HCT116 (cell line): ENCODE data around the gene RAP1GAP2. TPM values are rescaled to one million over a fixed set of nuclear protein-coding genes. Genes with fewer than 3 reads are reported as not detected.

Source experiments
- ATAC-seq: fragments of 200-7000 bp; cut with Tn5 transposase; 2 replicates; pipeline ENCODE4 v1.9.1; 2020; ENCODE audit warnings: mild to moderate bottlenecking, moderate library complexity
- BruUV-seq: library from RNA; stranded (reverse); fragments of 400-500 nt; replicated peaks from 2 replicates; lab custom pipeline; 2021; lab: Mats Ljungman, UMichigan
- CTCF ChIA-PET: fragments of 300-600 bp; sonication (Branson Sonifier 250); formaldehyde crosslinking; loops from one replicate; lab custom pipeline; 2021; ENCODE audit warnings: antibody characterized with exemption; lab: Charles Lee
- POLR2A ChIA-PET: fragments of 300-600, 350-600 bp; sonication (Branson Sonifier 250); formaldehyde crosslinking; loops from one replicate; lab custom pipeline; 2021; ENCODE audit warnings: antibody characterized with exemption; lab: Charles Lee
- RAD21 ChIA-PET, 2 experiments: fragments of 300-600 bp; sonication (Branson Sonifier 250); formaldehyde crosslinking; loops; one replicate each; lab custom pipeline; 2023; ENCODE audit warnings: low total read pairs in 2 of 2; ENCODE audit not compliant: uncharacterized antibody in 2 of 2, unreplicated experiment in 2 of 2, low non-redundant PET in 1 of 2; lab: Charles Lee
- DNase-seq: peaks from one replicate; pipeline ENCODE4 v3.0.0-alpha.2; 2010; ENCODE audit warnings: low read depth, low spot score
- H2AFZ ChIP-seq: fragments of 200-600 bp; shearing (Covaris generic), sonication (generic); 2 replicates; pipeline ENCODE4 v1.6.1; 2017; ENCODE audit warnings: low read depth, mixed run types, mixed read lengths, antibody characterized with exemption, low read length; ENCODE audit not compliant: poor library complexity, severe bottlenecking
- H3K27ac ChIP-seq: 2 replicates; pipeline ENCODE4 v1.5.1; 2012; ENCODE audit warnings: low read depth, low read length
- H3K27me3 ChIP-seq: fragments of 200-600 bp; sonication (generic); 2 replicates; pipeline ENCODE4 v1.6.1; 2016; ENCODE audit warnings: mixed run types, low read length, mixed read lengths; ENCODE audit not compliant: insufficient read depth
- H3K36me3 ChIP-seq, 2 experiments: fragments of 200-500 bp in 1 of 2; fragments of 200-600 bp in 1 of 2; sonication (Bioruptor generic) in 1 of 2; sonication (generic) in 1 of 2; 2 replicates each; pipeline versions ENCODE4 v1.5.1 to v1.6.1; 2014 to 2016; ENCODE audit warnings: low read length in 2 of 2, inconsistent platforms in 1 of 2, mixed read lengths in 1 of 2, mixed run types in 1 of 2; ENCODE audit not compliant: insufficient read depth in 2 of 2, control insufficient read depth in 1 of 2
- H3K4me1 ChIP-seq, 2 experiments: fragments of 200-600 bp in 1 of 2; sonication (generic) in 1 of 2; 2 replicates each; pipeline versions ENCODE4 v1.5.1 to v1.6.1; 2012 to 2017; ENCODE audit warnings: low read length in 2 of 2, inconsistent platforms in 1 of 2, mild to moderate bottlenecking in 1 of 2, mixed read lengths in 1 of 2, mixed run types in 1 of 2, moderate library complexity in 1 of 2; ENCODE audit not compliant: insufficient read depth in 2 of 2, control insufficient read depth in 1 of 2
- H3K4me2 ChIP-seq: fragments of 200-600 bp; sonication (generic); 2 replicates; pipeline ENCODE4 v1.6.1; 2017; ENCODE audit warnings: mixed run types, low read length, mixed read lengths
- H3K4me3 ChIP-seq, 2 experiments: fragments of 200-600 bp in 1 of 2; sonication (generic) in 1 of 2; replicated peaks in 1 of 2; 2 replicates each; pipeline ENCODE4 v1.5.1; 2011 to 2016; ENCODE audit warnings: low read length in 2 of 2, control low read depth in 1 of 2, low read depth in 1 of 2, mild to moderate bottlenecking in 1 of 2, mixed read lengths in 1 of 2, mixed run types in 1 of 2
- H3K79me2 ChIP-seq: fragments of 200-600 bp; sonication (generic); 2 replicates; pipeline ENCODE4 v1.6.1; 2017; ENCODE audit warnings: mild to moderate bottlenecking, mixed run types, low read length, moderate library complexity, mixed read lengths; ENCODE audit not compliant: insufficient read depth
- H3K9ac ChIP-seq: fragments of 200-600 bp; sonication (generic); 2 replicates; pipeline ENCODE4 v1.6.1; 2016; ENCODE audit warnings: low read length, mixed read lengths
- H3K9me2 ChIP-seq: fragments of 200-600 bp; sonication (generic), shearing (Covaris generic); 2 replicates; pipeline ENCODE4 v1.6.1; 2017; ENCODE audit warnings: mixed run types, mild to moderate bottlenecking, moderate library complexity; ENCODE audit not compliant: insufficient read depth
- H3K9me3 ChIP-seq, 2 experiments: fragments of 200-500 bp in 1 of 2; fragments of 200-600 bp in 1 of 2; sonication (Bioruptor generic) in 1 of 2; sonication (generic) in 1 of 2; 2 replicates each; pipeline ENCODE4 v1.6.1; 2014 to 2017; ENCODE audit warnings: low read length in 2 of 2, mixed read lengths in 2 of 2, inconsistent platforms in 1 of 2, low read depth in 1 of 2, mild to moderate bottlenecking in 1 of 2, mixed run types in 1 of 2, moderate library complexity in 1 of 2; ENCODE audit not compliant: control insufficient read depth in 1 of 2, insufficient read depth in 1 of 2
- H4K20me1 ChIP-seq: fragments of 200-600 bp; sonication (generic), shearing (Covaris generic); 2 replicates; pipeline ENCODE4 v1.6.1; 2017; ENCODE audit warnings: mixed run types, mild to moderate bottlenecking, moderate library complexity; ENCODE audit not compliant: insufficient read depth
- ATF3 ChIP-seq: IDR thresholded peaks from 2 replicates; pipeline ENCODE4 v1.6.1; 2012
- CBX3 ChIP-seq: IDR thresholded peaks from 2 replicates; pipeline ENCODE4 v1.6.1; 2012; ENCODE audit warnings: low read depth
- CEBPB ChIP-seq: IDR thresholded peaks from 2 replicates; pipeline ENCODE4 v1.6.1; 2012; ENCODE audit warnings: low read depth
- EGR1 ChIP-seq: IDR thresholded peaks from 2 replicates; pipeline ENCODE4 v1.6.1; 2012; ENCODE audit warnings: low read depth
- ELF1 ChIP-seq: IDR thresholded peaks from 2 replicates; pipeline ENCODE4 v1.6.1; 2012; ENCODE audit warnings: low read depth, borderline replicate concordance
- EZH2 ChIP-seq: fragments of 200-600 bp; sonication (generic); IDR thresholded peaks from 2 replicates; pipeline ENCODE4 v1.6.1; 2017; ENCODE audit warnings: antibody characterized with exemption, mixed run types
- EZH2phosphoT487 ChIP-seq: fragments of 200-600 bp; IDR thresholded peaks from 2 replicates; pipeline ENCODE4 v1.6.1; 2018; ENCODE audit warnings: antibody characterized with exemption, borderline replicate concordance
- FOSL1 ChIP-seq: IDR thresholded peaks from 2 replicates; pipeline ENCODE4 v1.6.1; 2012; ENCODE audit warnings: low read depth
- JUND ChIP-seq: IDR thresholded peaks from 2 replicates; pipeline ENCODE4 v1.6.1; 2012
- POLR2A ChIP-seq: IDR thresholded peaks from 2 replicates; pipeline ENCODE4 v1.7.0; 2011; ENCODE audit warnings: borderline replicate concordance; ENCODE audit not compliant: insufficient read depth, insufficient read length; ENCODE audit errors: extremely low read depth
- POLR2AphosphoS5 ChIP-seq: IDR thresholded peaks from 2 replicates; pipeline ENCODE4 v1.6.1; 2011; ENCODE audit warnings: mild to moderate bottlenecking, low read depth, low read length, moderate library complexity
- RAD21 ChIP-seq: IDR thresholded peaks from 2 replicates; pipeline ENCODE4 v1.6.1; 2012; ENCODE audit warnings: low read depth, mild to moderate bottlenecking
- SP1 ChIP-seq: IDR thresholded peaks from 2 replicates; pipeline ENCODE4 v1.6.1; 2012; ENCODE audit warnings: low read depth
- SRF ChIP-seq: IDR thresholded peaks from 2 replicates; pipeline ENCODE4 v1.6.1; 2012; ENCODE audit warnings: low read depth
- TCF7L2 ChIP-seq: IDR thresholded peaks from 2 replicates; pipeline ENCODE4 v1.7.0; 2011; ENCODE audit warnings: borderline replicate concordance, inconsistent platforms; ENCODE audit not compliant: insufficient read depth, insufficient read length; ENCODE audit errors: extremely low read depth
- YY1 ChIP-seq: IDR thresholded peaks from 2 replicates; pipeline ENCODE4 v1.6.1; 2011; ENCODE audit warnings: low read length, low read depth, moderate library complexity, mild to moderate bottlenecking; ENCODE audit not compliant: insufficient replicate concordance; ENCODE audit errors: extremely low read depth
- ZBTB33 ChIP-seq: IDR thresholded peaks from 2 replicates; pipeline ENCODE4 v1.6.1; 2011; ENCODE audit warnings: mild to moderate bottlenecking, low read length, moderate library complexity; ENCODE audit not compliant: insufficient replicate concordance; ENCODE audit errors: extremely low read depth
- ZNF274 ChIP-seq: fragments of 200-500 bp; sonication (Bioruptor generic); IDR thresholded peaks from 2 replicates; pipeline ENCODE4 v1.6.1; 2014; ENCODE audit warnings: mild to moderate bottlenecking, low read depth, low read length, inconsistent platforms
- intact Hi-C: fragments of 100-400 bp; cut with micrococcal nuclease; formaldehyde crosslinking; loops from 2 replicates; pipeline ENCODE4 v1.10.0; 2022
- total RNA-seq: library from RNA; stranded (reverse); gene quantifications from one replicate; pipeline ENCODE4 v1.2.1, GENCODE V29; 2021; ENCODE audit not compliant: unreplicated experiment
- TF ChIP-seq, protein P1 (sequence below): IDR thresholded peaks from 2 replicates; pipeline ENCODE4 v1.6.1; 2012
- TF ChIP-seq, protein P2 (sequence below), 3 experiments: fragments of 200-600 bp in 1 of 3; sonication (generic) in 1 of 3; IDR thresholded peaks in 2 of 3; conservative IDR thresholded peaks in 1 of 3; 2 replicates each; pipeline ENCODE4 v1.5.1; 2012 to 2017; ENCODE audit warnings: low read depth in 2 of 3, low read length in 2 of 3, antibody characterized with exemption in 1 of 3, borderline replicate concordance in 1 of 3, control low read depth in 1 of 3, mild to moderate bottlenecking in 1 of 3, mixed read lengths in 1 of 3, mixed run types in 1 of 3, moderate library complexity in 1 of 3; ENCODE audit not compliant: insufficient read depth in 1 of 3

Gene RAP1GAP2
- total RNA-seq, 1 experiment from 2014 or later, result 54.6 TPM

DNA sequence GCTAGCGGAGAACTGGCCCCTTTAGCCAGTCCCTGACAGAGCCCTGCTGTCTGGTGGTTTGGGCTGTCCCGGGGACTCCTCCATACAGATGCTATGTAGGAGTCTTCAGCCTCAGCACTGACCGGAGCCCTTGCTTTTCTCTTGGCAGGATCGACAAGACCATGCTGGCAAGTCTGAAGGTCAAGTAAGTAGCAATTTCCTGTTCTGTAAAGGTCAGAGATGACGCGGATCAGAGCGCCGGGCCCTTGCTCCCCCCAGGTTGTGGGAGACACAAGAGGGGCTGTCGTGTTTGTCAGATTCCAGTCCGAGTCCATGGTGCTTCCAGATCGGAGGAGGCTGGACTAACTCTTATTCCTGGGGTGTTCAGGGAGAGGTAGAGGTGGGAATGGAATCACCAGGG lies 4.1 kb downstream of the RAP1GAP2 start:
- POLR2A ChIA-PET, result no interaction called here
- intact Hi-C loops, result no loop called here

More for the DNA sequence above, 4.1 kb downstream of the RAP1GAP2 start:
- H3K9me2 ChIP-seq, result no peaks in the 10 kb centered on the region
- DNase-seq (no peak), ATAC-seq (no peak)
- no peaks in the 10 kb centered on the region for H4K20me1 ChIP-seq
- no peaks in the 10 kb centered on the region for H3K27me3 ChIP-seq
- TF ChIP-seq SRF, result no peak
- TF ChIP-seq TCF7L2, result no peak
- TF ChIP-seq FOSL1, result no peak
- TF ChIP-seq, protein P1, sequence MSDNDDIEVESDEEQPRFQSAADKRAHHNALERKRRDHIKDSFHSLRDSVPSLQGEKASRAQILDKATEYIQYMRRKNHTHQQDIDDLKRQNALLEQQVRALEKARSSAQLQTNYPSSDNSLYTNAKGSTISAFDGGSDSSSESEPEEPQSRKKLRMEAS, result no peak
- TF ChIP-seq EGR1, result no peak
- no peak for TF ChIP-seq ZBTB33
- TF ChIP-seq CEBPB, result no peak
- TF ChIP-seq EZH2phosphoT487, result no peak
- TF ChIP-seq CBX3, result no peak
- TF ChIP-seq JUND, result no peak
- TF ChIP-seq RAD21, result no peak
- no peak for TF ChIP-seq POLR2AphosphoS5
- TF ChIP-seq YY1, result no peak
- TF ChIP-seq, protein P2, sequence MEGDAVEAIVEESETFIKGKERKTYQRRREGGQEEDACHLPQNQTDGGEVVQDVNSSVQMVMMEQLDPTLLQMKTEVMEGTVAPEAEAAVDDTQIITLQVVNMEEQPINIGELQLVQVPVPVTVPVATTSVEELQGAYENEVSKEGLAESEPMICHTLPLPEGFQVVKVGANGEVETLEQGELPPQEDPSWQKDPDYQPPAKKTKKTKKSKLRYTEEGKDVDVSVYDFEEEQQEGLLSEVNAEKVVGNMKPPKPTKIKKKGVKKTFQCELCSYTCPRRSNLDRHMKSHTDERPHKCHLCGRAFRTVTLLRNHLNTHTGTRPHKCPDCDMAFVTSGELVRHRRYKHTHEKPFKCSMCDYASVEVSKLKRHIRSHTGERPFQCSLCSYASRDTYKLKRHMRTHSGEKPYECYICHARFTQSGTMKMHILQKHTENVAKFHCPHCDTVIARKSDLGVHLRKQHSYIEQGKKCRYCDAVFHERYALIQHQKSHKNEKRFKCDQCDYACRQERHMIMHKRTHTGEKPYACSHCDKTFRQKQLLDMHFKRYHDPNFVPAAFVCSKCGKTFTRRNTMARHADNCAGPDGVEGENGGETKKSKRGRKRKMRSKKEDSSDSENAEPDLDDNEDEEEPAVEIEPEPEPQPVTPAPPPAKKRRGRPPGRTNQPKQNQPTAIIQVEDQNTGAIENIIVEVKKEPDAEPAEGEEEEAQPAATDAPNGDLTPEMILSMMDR (IDR thresholded peaks at IDR 0.05 in 2 of 3, conservative IDR thresholded peaks at IDR 0.05 in 1 of 3; ENCODE audit: borderline replicate concordance in 1 of 3, insufficient read depth in 1 of 3, low read depth in 2 of 3, low read length in 2 of 3), result no peak
- no peak for TF ChIP-seq ZNF274
- TF ChIP-seq EZH2, result no peak
- TF ChIP-seq ELF1, result no peak
- no peak for TF ChIP-seq POLR2A
- TF ChIP-seq SP1, result no peak
- TF ChIP-seq ATF3, result no peak
- H3K27ac ChIP-seq, result no peak overlapping the region
- H2AFZ ChIP-seq, result no peak overlapping the region
- no peak overlapping the region for H3K9ac ChIP-seq
- no peaks in the 10 kb centered on the region for H3K9me3 ChIP-seq
- no peak overlapping the region for H3K4me3 ChIP-seq
- no peak overlapping the region for H3K4me2 ChIP-seq
- ChIA-PET CTCF (no interaction called here), RAD21 (no interaction called here)
- no peaks in the 10 kb centered on the region for H3K4me1 ChIP-seq
- no TSS peak for BruUV-seq
- no peaks in the 10 kb centered on the region for H3K79me2 ChIP-seq
- no peaks in the 10 kb centered on the region for H3K36me3 ChIP-seq
